ENCODE results near the gene PPFIA4.

PPFIA4 gene

GRCh38 chr1:203114202-203114601 lies 87.9 kb downstream of the PPFIA4 start:
- TF ChIP-seq CTCF (IDR thresholded peaks at IDR 0.05; ENCODE audit: low read depth, low read length): no peak
- no peak for DNase-seq (ENCODE audit: low read depth, low spot score)
- H3K4me3 ChIP-seq (ENCODE audit: low read depth, low read length): no peak overlapping the region
- in situ Hi-C loops (cut with HindIII; ENCODE audit: low sequenced_read_pairs): no loop called here

GRCh38 chr1:203116091-203116820 lies 90.0 kb downstream of the PPFIA4 start:
- DNase-seq (ENCODE audit: low read depth, low spot score): no peak
- H3K4me3 ChIP-seq (ENCODE audit: low read depth, low read length): no peak overlapping the region
- no peak for TF ChIP-seq CTCF (IDR thresholded peaks at IDR 0.05; ENCODE audit: low read depth, low read length)
- in situ Hi-C loops (cut with HindIII; ENCODE audit: low sequenced_read_pairs): no loop called here

- peak; percentile 84 for TF ChIP-seq CTCF (IDR thresholded peaks at IDR 0.05; ENCODE audit: low read depth, low read length)
- in situ Hi-C loops (cut with HindIII; ENCODE audit: low sequenced_read_pairs): no loop called here
- no peak overlapping the region for H3K4me3 ChIP-seq (ENCODE audit: low read depth, low read length)
- DNase-seq (ENCODE audit: low read depth, low spot score): peak; percentile 49
Observed at GRCh38 chr1:203117611-203118575, 91.6 kb downstream of the PPFIA4 start.

- H3K4me3 ChIP-seq (ENCODE audit: low read depth, low read length): no peak overlapping the region
- no peak for DNase-seq (ENCODE audit: low read depth, low spot score)
- no peak for TF ChIP-seq CTCF (IDR thresholded peaks at IDR 0.05; ENCODE audit: low read depth, low read length)
- in situ Hi-C loops (cut with HindIII; ENCODE audit: low sequenced_read_pairs): no loop called here
Observed at GRCh38 chr1:203120325-203121153, 94.2 kb downstream of the PPFIA4 start.

GRCh38 chr1:203121186-203122015 lies 95.1 kb downstream of the PPFIA4 start:
- in situ Hi-C loops (cut with HindIII; ENCODE audit: low sequenced_read_pairs): no loop called here
- TF ChIP-seq CTCF (IDR thresholded peaks at IDR 0.05; ENCODE audit: low read depth, low read length): no peak
- no peak overlapping the region for H3K4me3 ChIP-seq (ENCODE audit: low read depth, low read length)
- no peak for DNase-seq (ENCODE audit: low read depth, low spot score)

Measured in astrocyte of the spinal cord (primary cell).